BLaER1 treated with 17β-estradiol and CSF1 and Interleukin-3, amounts not matched to agents 10 nM and 100 nM (cell line): ENCODE data around the gene MSI2.

ENCODE experiments used
- H3K27ac ChIP-seq, 11 experiments: shearing (Covaris generic); formaldehyde crosslinking; 2 replicates each; pipeline ENCODE4 v1.8.1; 2022
- H3K27me3 ChIP-seq, 11 experiments: shearing (Covaris generic); formaldehyde crosslinking; 2 replicates each; pipeline ENCODE4 v1.8.1; 2022
- H3K36me3 ChIP-seq, 11 experiments: shearing (Covaris generic); formaldehyde crosslinking; 2 replicates each; pipeline ENCODE4 v1.8.1; 2022
- H3K4me1 ChIP-seq, 10 experiments: shearing (Covaris generic); formaldehyde crosslinking; 2 replicates each; pipeline ENCODE4 v1.8.1; 2022
- H3K4me2 ChIP-seq, 11 experiments: shearing (Covaris generic); formaldehyde crosslinking; 2 replicates each; pipeline ENCODE4 v1.8.1; 2022
- H3K4me3 ChIP-seq, 10 experiments: shearing (Covaris generic); formaldehyde crosslinking; 2 replicates each; pipeline ENCODE4 v1.8.1; 2022
- H3K9ac ChIP-seq, 11 experiments: shearing (Covaris generic); formaldehyde crosslinking; 2 replicates each; pipeline ENCODE4 v1.8.1; 2022
- H3K9me3 ChIP-seq, 11 experiments: shearing (Covaris generic); formaldehyde crosslinking; replicated peaks in 1 of 11; 2 replicates each; pipeline ENCODE4 v1.8.1; 2022
- H4K20me1 ChIP-seq, 11 experiments: shearing (Covaris generic); formaldehyde crosslinking; 2 replicates each; pipeline ENCODE4 v1.8.1; 2022
- Cebpa-rat ChIP-seq, 11 experiments: shearing (Covaris generic); IDR thresholded peaks; 2 replicates each; pipeline ENCODE4 v1.8.1; 2022

Gene MSI2

GRCh38 chr17:57315061-57316015 is 59.0 kb downstream of the MSI2 start:
- no peak overlapping the region for H3K9ac ChIP-seq
- no peaks in the 10 kb centered on the region for H3K9me3 ChIP-seq
- no peak for TF ChIP-seq Cebpa-rat (IDR thresholded peaks at IDR 0.05)
- H3K4me2 ChIP-seq = no peak overlapping the region
- H3K36me3 ChIP-seq = peaks cover 0 to 100% (median 82%) of the 10 kb centered on the region in 11 experiments; a peak in 18 of 22 replicates
- peaks cover 0 to 100% (median 50%) of the 10 kb centered on the region in 11 experiments; a peak in 16 of 22 replicates for H4K20me1 ChIP-seq
- no peak overlapping the region for H3K4me3 ChIP-seq
- H3K27ac ChIP-seq = no peak overlapping the region; a peak in 1 of 22 replicates
- H3K4me1 ChIP-seq = peaks cover 0 to 28% (median 19%) of the 10 kb centered on the region in 10 experiments; a peak in 18 of 20 replicates
- H3K27me3 ChIP-seq = no peaks in the 10 kb centered on the region

DNA sequence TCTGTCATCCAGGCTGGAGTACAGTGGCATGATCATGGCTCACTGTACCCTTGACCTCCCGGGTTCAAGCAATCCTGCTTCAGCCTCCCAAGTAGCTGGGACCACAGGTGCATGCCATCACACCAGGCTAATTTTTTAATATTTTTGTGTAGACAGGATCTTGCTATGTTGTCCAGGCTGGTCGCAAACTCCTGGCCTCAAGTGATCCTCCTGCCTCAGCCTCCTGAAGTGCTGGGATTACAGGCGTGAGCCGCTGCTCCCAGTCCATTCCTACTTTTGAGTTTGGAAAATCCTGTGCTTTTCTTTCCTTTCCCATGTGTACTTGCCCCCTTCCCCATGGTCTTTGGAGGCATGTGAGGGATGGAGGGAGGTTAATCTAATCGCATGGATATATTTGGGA is 60.0 kb downstream of the MSI2 start:
- Histone ChIP-seq H3K9me3 (no peaks in the 10 kb centered on the region), H4K20me1 (peaks cover 4 to 100% (median 46%) of the 10 kb centered on the region in 11 experiments; a peak in 16 of 22 replicates), H3K4me1 (peaks cover 0 to 17% (median 11%) of the 10 kb centered on the region in 10 experiments; a peak in 18 of 20 replicates), H3K4me2 (no peak overlapping the region), H3K27me3 (no peaks in the 10 kb centered on the region), H3K27ac (no peak overlapping the region), H3K4me3 (no peak overlapping the region), H3K36me3 (peaks cover 0 to 100% (median 85%) of the 10 kb centered on the region in 11 experiments; a peak in 18 of 22 replicates), H3K9ac (no peak overlapping the region)
- TF ChIP-seq Cebpa-rat (IDR thresholded peaks at IDR 0.05) = no peak

DNA sequence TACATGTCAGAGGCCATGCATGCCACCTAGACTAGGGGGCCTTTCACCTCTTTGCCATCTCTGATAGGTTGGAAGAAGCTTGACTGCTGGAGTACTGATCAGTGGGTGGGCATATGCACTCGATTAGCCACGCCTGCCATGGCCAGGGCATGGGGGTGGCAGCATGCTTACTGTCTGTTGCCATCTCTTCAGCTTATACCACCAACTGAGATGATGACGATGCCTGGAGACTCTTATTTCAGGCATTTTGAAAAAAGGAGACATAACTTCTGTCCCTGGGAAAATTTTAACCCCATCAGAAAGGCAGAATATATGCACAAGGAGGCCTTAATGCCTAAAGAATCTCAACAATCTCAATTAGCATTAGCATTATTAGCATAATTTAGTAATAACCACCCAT is 60.8 kb downstream of the MSI2 start:
- H3K4me2 ChIP-seq = no peak overlapping the region
- no peak overlapping the region for H3K9ac ChIP-seq
- no peak for TF ChIP-seq Cebpa-rat (IDR thresholded peaks at IDR 0.05)
- H3K27me3 ChIP-seq = no peaks in the 10 kb centered on the region
- no peak overlapping the region for H3K4me3 ChIP-seq
- H4K20me1 ChIP-seq = peaks cover 4 to 100% (median 39%) of the 10 kb centered on the region in 11 experiments; a peak in 15 of 22 replicates
- H3K27ac ChIP-seq = no peak overlapping the region
- no peaks in the 10 kb centered on the region for H3K9me3 ChIP-seq
- H3K36me3 ChIP-seq = peaks cover 0 to 100% (median 81%) of the 10 kb centered on the region in 11 experiments; a peak in 18 of 22 replicates
- peaks cover 0 to 10% (median 4%) of the 10 kb centered on the region in 10 experiments; a peak in 18 of 20 replicates for H3K4me1 ChIP-seq

- Histone ChIP-seq H3K4me1 (no peaks in the 10 kb centered on the region; a peak in 1 of 20 replicates), H3K27me3 (no peaks in the 10 kb centered on the region), H3K27ac (no peak overlapping the region), H3K9me3 (no peaks in the 10 kb centered on the region), H4K20me1 (peaks cover 4 to 100% (median 46%) of the 10 kb centered on the region in 11 experiments; a peak in 16 of 22 replicates), H3K4me2 (no peak overlapping the region), H3K9ac (no peak overlapping the region; a peak in 1 of 22 replicates), H3K4me3 (no peak overlapping the region), H3K36me3 (peaks cover 0 to 100% (median 85%) of the 10 kb centered on the region in 11 experiments; a peak in 18 of 22 replicates)
- TF ChIP-seq Cebpa-rat (IDR thresholded peaks at IDR 0.05) = no peak
Observed at GRCh38 chr17:57318913-57319312, 62.6 kb downstream of the MSI2 start.

DNA sequence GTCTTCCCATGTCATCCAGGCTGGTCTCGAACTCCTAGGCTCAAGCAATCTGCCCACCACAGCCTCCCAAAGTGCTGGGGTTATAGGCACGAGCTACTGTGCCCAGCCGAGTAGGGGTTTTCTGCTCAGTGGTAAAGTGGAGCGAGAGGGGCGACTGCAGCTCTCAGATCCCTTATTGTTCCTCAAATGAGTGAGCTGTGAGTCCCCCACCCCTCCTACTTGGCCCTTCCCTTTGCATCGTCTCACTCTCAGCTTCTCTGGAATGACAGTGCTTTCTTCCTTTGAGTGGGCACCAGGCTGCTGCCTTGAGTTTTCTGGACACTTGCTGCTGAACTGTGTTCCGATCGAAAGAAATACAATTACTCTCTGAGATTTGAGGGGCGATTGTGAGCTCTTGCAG is 63.5 kb downstream of the MSI2 start:
- Histone ChIP-seq H4K20me1 (peaks cover 4 to 100% (median 53%) of the 10 kb centered on the region in 11 experiments; a peak in 16 of 22 replicates), H3K9me3 (no peaks in the 10 kb centered on the region), H3K9ac (no peak overlapping the region), H3K27ac (peak overlapping the region in 1 of 11 experiments; percentile 21; a peak in 1 of 22 replicates), H3K4me3 (no peak overlapping the region), H3K4me2 (no peak overlapping the region), H3K27me3 (no peaks in the 10 kb centered on the region), H3K4me1 (no peaks in the 10 kb centered on the region; a peak in 1 of 20 replicates), H3K36me3 (peaks cover 0 to 100% (median 87%) of the 10 kb centered on the region in 11 experiments; a peak in 20 of 22 replicates)
- no peak for TF ChIP-seq Cebpa-rat (IDR thresholded peaks at IDR 0.05)

GRCh38 chr17:57323391-57323790 is 67.1 kb downstream of the MSI2 start:
- Histone ChIP-seq H3K27me3 (no peaks in the 10 kb centered on the region; a peak in 1 of 22 replicates), H3K27ac (no peak overlapping the region), H3K36me3 (peaks cover 0 to 100% (median 88%) of the 10 kb centered on the region in 11 experiments; a peak in 20 of 22 replicates), H3K4me2 (no peak overlapping the region), H4K20me1 (peaks cover 4 to 100% (median 54%) of the 10 kb centered on the region in 11 experiments; a peak in 16 of 22 replicates), H3K9ac (no peak overlapping the region), H3K4me1 (peaks cover 0 to 6% (median 0%) of the 10 kb centered on the region in 10 experiments; a peak in 3 of 20 replicates), H3K9me3 (no peaks in the 10 kb centered on the region), H3K4me3 (no peak overlapping the region)
- no peak for TF ChIP-seq Cebpa-rat (IDR thresholded peaks at IDR 0.05)

DNA sequence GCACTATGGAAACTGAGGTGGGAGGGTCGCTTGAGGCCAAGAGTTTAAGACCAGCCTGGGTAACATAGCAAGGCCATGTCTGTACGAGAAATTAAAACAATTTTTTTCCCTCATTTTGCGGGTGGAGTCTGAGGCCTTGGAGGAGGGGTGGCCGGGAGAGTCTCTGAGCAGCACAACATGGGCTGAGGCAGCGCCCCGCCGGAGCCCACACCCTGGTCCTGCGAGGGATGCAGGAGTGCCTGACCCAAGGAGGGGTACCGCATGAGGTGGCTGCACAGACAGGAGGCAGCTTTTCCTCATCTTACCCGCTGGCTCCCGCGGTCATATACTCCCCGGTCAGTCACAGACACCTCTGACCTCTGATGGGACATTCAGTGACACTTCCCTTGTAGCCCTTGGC is 67.7 kb downstream of the MSI2 start:
- Histone ChIP-seq H3K4me2 (no peak overlapping the region), H3K27ac (no peak overlapping the region), H3K9me3 (no peaks in the 10 kb centered on the region), H3K4me3 (no peak overlapping the region), H3K27me3 (no peaks in the 10 kb centered on the region; a peak in 1 of 22 replicates), H3K9ac (no peak overlapping the region), H3K36me3 (peaks cover 0 to 100% (median 82%) of the 10 kb centered on the region in 11 experiments; a peak in 20 of 22 replicates), H3K4me1 (peaks cover 0 to 6% (median 0%) of the 10 kb centered on the region in 10 experiments; a peak in 4 of 20 replicates), H4K20me1 (peaks cover 7 to 100% (median 47%) of the 10 kb centered on the region in 11 experiments; a peak in 18 of 22 replicates)
- no peak for TF ChIP-seq Cebpa-rat (IDR thresholded peaks at IDR 0.05)

DNA sequence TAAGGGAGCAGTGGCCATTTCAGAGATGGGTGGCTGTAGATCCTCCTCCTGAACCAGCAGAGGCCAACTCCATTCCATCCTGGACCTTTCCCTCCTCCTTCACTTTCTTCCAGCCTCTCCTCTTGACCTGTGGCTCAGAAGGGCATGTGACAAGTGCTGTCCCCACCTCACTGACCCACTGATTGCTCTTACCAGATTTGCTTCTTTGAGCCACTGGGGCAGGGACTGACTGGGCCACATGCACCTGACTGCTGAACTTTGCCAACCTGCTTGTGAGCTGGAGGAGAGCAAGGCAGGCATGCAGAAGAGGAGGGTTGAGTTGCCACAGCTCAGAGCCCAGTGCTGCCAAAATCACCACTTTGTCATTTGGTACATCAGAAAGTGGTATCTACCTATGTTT is 68.3 kb downstream of the MSI2 start:
- Histone ChIP-seq H3K4me1 (peaks cover 0 to 6% (median 0%) of the 10 kb centered on the region in 10 experiments; a peak in 4 of 20 replicates), H3K9ac (no peak overlapping the region), H3K27me3 (no peaks in the 10 kb centered on the region; a peak in 1 of 22 replicates), H3K4me2 (no peak overlapping the region), H4K20me1 (peaks cover 8 to 100% (median 48%) of the 10 kb centered on the region in 11 experiments; a peak in 17 of 22 replicates), H3K27ac (no peak overlapping the region), H3K4me3 (no peak overlapping the region), H3K9me3 (no peaks in the 10 kb centered on the region), H3K36me3 (peaks cover 0 to 100% (median 76%) of the 10 kb centered on the region in 11 experiments; a peak in 20 of 22 replicates)
- no peak for TF ChIP-seq Cebpa-rat (IDR thresholded peaks at IDR 0.05)

GRCh38 chr17:57326336-57326735 is 70.0 kb downstream of the MSI2 start:
- no peak for TF ChIP-seq Cebpa-rat (IDR thresholded peaks at IDR 0.05)
- Histone ChIP-seq H3K4me2 (no peak overlapping the region), H3K27me3 (peaks cover 0 to 2% (median 0%) of the 10 kb centered on the region in 11 experiments; a peak in 1 of 22 replicates), H3K36me3 (peaks cover 3 to 100% (median 70%) of the 10 kb centered on the region in 11 experiments; a peak in 20 of 22 replicates), H4K20me1 (peaks cover 9 to 100% (median 45%) of the 10 kb centered on the region in 11 experiments; a peak in 17 of 22 replicates), H3K27ac (no peak overlapping the region), H3K4me1 (peaks cover 0 to 6% (median 0%) of the 10 kb centered on the region in 10 experiments; a peak in 3 of 20 replicates), H3K4me3 (no peak overlapping the region), H3K9ac (no peak overlapping the region), H3K9me3 (no peaks in the 10 kb centered on the region)
